ENCODE results near the gene FARS2.

- no peak for TF ChIP-seq EZH2 (IDR thresholded peaks at IDR 0.05; ENCODE audit: borderline replicate concordance, low read depth, low read length, severe bottlenecking)
- no peak for TF ChIP-seq CTCF (IDR thresholded peaks at IDR 0.05; ENCODE audit: borderline replicate concordance, extremely low read depth, low read length, poor library complexity, severe bottlenecking)
These were observed 403.9 kb downstream of the FARS2 start for GRCh38 chr6:5665173-5665572.
